HEK293T (cell line): ENCODE measurements around the gene E2F3.

Source experiments
- TARDBP ChIP-seq: fragments of 450-650 bp; IDR thresholded peaks from 2 replicates; pipeline ENCODE4 v1.6.1; 2016
- ZNF384 ChIP-seq: fragments of 450-650 bp; IDR thresholded peaks from 2 replicates; pipeline ENCODE4 v1.6.1; 2016

GRCh38 chr6:20414711-20415110 is 13.0 kb downstream of the E2F3 start:
- TF ChIP-seq ZNF384 (no peak), TARDBP (no peak)
